HFFc6 (cell line): ENCODE results near the gene HMGXB4. TPM values are rescaled to one million over a fixed set of nuclear protein-coding genes. Genes with fewer than 3 reads are reported as not detected.

Experiments used
- DNase-seq: peaks from one replicate; pipeline ENCODE4 v3.0.0-alpha.2; 2018
- H3K27ac Mint-ChIP-seq: 2 replicates; pipeline ENCODE4 v1.8.0; 2020; ENCODE audit warnings: mild to moderate bottlenecking, mixed read lengths
- H3K27me3 Mint-ChIP-seq: 2 replicates; pipeline ENCODE4 v1.8.0; 2021; ENCODE audit warnings: mild to moderate bottlenecking, moderate library complexity, mixed read lengths; ENCODE audit not compliant: insufficient read depth
- H3K36me3 Mint-ChIP-seq: 2 replicates; pipeline ENCODE4 v1.8.0; 2021; ENCODE audit warnings: low read depth, mixed read lengths
- H3K4me1 Mint-ChIP-seq: 2 replicates; pipeline ENCODE4 v1.8.0; 2020; ENCODE audit warnings: low read depth, mixed read lengths
- H3K4me3 Mint-ChIP-seq: 2 replicates; pipeline ENCODE4 v1.8.0; 2020; ENCODE audit warnings: mild to moderate bottlenecking, moderate library complexity, mixed read lengths
- H3K9me3 Mint-ChIP-seq: 2 replicates; pipeline ENCODE4 v1.8.0; 2020; ENCODE audit warnings: mild to moderate bottlenecking, mixed read lengths
- CTCF ChIP-seq: fragments of 200-600 bp; sonication (generic); IDR thresholded peaks from 2 replicates; pipeline ENCODE4 v1.5.0; 2021; ENCODE audit warnings: antibody characterized with exemption, mild to moderate bottlenecking
- total RNA-seq, 6 experiments: library from RNA; stranded (reverse); fragmentation: NEBNext Ultra II Directional; extraction: Animal tissue kit (Norgen Biotek cat#: 25700); gene quantifications; 2 replicates in 1 of 6; 3 replicates in 5 of 6; pipeline ENCODE4 v1.2.3, GENCODE V29; 2021

The HMGXB4 gene
- total RNA-seq, 6 experiments from 2014 or later: 20.2 to 26.0 (median 24.4) TPM

GRCh38 chr22:35303029-35303624 is 45.8 kb downstream of the HMGXB4 start:
- Mint-ChIP-seq H3K27ac (peak overlapping the region; percentile 76; the same call in 1 of the 2 replicates), H3K4me3 (peak overlapping the region; percentile 52; the same call in 1 of the 2 replicates)
- DNase-seq: no peak

GRCh38 chr22:35305525-35306070 is 48.3 kb downstream of the HMGXB4 start:
- Mint-ChIP-seq H3K27ac (peak overlapping the region; percentile 40; the same call in 1 of the 2 replicates), H3K4me3 (no peak overlapping the region), H3K9me3 (no peaks in the 10 kb centered on the region), H3K36me3 (peaks cover 8% of the 10 kb centered on the region; the same call in 1 of the 2 replicates), H3K27me3 (peaks cover 3% of the 10 kb centered on the region), H3K4me1 (peaks cover 40% of the 10 kb centered on the region)
- TF ChIP-seq CTCF: no peak
- no peak for DNase-seq

More at GRCh38 chr22:35303029-35303624, 45.8 kb downstream of the HMGXB4 start:
- peaks cover 8% of the 10 kb centered on the region; the same call in 1 of the 2 replicates for H3K36me3 Mint-ChIP-seq
- TF ChIP-seq CTCF: no peak
- peaks cover 2% of the 10 kb centered on the region for H3K27me3 Mint-ChIP-seq
- no peaks in the 10 kb centered on the region for H3K9me3 Mint-ChIP-seq
- peaks cover 49% of the 10 kb centered on the region for H3K4me1 Mint-ChIP-seq

- peaks cover 8% of the 10 kb centered on the region; the same call in 1 of the 2 replicates for H3K36me3 Mint-ChIP-seq
- no peaks in the 10 kb centered on the region for H3K9me3 Mint-ChIP-seq
- peaks cover 3% of the 10 kb centered on the region for H3K27me3 Mint-ChIP-seq
- H3K4me3 Mint-ChIP-seq: no peak overlapping the region
- no peak for DNase-seq
- TF ChIP-seq CTCF: no peak
- peaks cover 44% of the 10 kb centered on the region for H3K4me1 Mint-ChIP-seq
- H3K27ac Mint-ChIP-seq: peak overlapping the region; percentile 73
Measured at GRCh38 chr22:35306350-35306967, 49.2 kb downstream of the HMGXB4 start.

GRCh38 chr22:35307372-35307771 is 50.1 kb downstream of the HMGXB4 start:
- peaks cover 8% of the 10 kb centered on the region; the same call in 1 of the 2 replicates for H3K36me3 Mint-ChIP-seq
- no peak for DNase-seq
- H3K27ac Mint-ChIP-seq: peak overlapping the region; percentile 73
- H3K9me3 Mint-ChIP-seq: no peaks in the 10 kb centered on the region
- no peak for TF ChIP-seq CTCF
- H3K27me3 Mint-ChIP-seq: peaks cover 3% of the 10 kb centered on the region
- H3K4me3 Mint-ChIP-seq: no peak overlapping the region
- peaks cover 49% of the 10 kb centered on the region for H3K4me1 Mint-ChIP-seq

- Mint-ChIP-seq H3K27me3 (peaks cover 3% of the 10 kb centered on the region), H3K27ac (no peak overlapping the region), H3K4me3 (no peak overlapping the region), H3K4me1 (peaks cover 49% of the 10 kb centered on the region), H3K36me3 (peaks cover 4% of the 10 kb centered on the region; the same call in 1 of the 2 replicates), H3K9me3 (no peaks in the 10 kb centered on the region)
- TF ChIP-seq CTCF: no peak
- no peak for DNase-seq
Measured at GRCh38 chr22:35307892-35308291, 50.6 kb downstream of the HMGXB4 start.
